Activated gamma-delta T cell treated with Interleukin-2 at 50 U/mL for 16 hours (primary cell): ENCODE results near the gene CRACR2A.

ENCODE experiments used
- DNase-seq: peaks from one replicate; pipeline ENCODE4 v3.0.0-alpha.2; 2020

The CRACR2A gene

DNA sequence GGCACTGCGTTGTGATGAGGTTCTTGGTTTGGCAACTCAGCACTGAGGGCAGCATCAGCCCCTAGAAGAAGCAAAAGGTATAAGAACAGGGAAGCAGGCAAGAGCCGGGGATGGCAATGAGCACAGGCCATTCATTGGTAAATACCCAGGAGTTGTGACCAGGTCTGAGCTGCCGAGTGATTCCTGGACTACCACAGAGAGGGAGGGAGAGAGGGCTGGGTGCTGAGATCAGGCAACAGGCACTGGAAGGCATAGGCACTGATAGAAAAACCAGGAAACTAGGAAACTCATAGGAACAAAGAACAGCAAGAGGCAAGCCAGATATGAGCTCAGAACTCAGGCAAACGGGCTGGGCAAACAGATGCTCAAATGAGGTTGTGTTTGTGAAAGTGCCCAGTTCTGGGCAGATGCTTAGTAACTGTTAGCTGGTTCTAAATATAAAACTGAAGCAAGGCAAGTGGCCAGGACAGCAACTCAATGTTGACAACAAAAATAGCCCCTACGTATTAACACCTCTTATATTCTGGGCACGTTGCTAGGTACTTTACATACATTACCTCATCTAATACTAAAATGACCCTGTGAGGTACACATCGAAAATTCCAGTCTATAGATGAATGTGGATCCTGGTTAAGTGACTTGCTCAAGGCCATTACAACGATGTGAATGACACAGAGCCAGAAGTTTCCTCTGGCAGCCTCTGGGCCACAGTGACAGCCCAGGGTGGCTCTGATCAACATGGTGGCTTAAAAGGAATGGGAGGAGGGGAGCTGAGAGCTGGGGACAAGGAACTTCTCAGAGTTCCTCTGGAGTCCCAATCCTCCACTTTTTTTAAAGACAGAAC is 140.8 kb downstream of the CRACR2A start:
- no peak for DNase-seq

GRCh38 chr12:3607821-3608220 is 145.1 kb downstream of the CRACR2A start:
- no peak for DNase-seq

DNA sequence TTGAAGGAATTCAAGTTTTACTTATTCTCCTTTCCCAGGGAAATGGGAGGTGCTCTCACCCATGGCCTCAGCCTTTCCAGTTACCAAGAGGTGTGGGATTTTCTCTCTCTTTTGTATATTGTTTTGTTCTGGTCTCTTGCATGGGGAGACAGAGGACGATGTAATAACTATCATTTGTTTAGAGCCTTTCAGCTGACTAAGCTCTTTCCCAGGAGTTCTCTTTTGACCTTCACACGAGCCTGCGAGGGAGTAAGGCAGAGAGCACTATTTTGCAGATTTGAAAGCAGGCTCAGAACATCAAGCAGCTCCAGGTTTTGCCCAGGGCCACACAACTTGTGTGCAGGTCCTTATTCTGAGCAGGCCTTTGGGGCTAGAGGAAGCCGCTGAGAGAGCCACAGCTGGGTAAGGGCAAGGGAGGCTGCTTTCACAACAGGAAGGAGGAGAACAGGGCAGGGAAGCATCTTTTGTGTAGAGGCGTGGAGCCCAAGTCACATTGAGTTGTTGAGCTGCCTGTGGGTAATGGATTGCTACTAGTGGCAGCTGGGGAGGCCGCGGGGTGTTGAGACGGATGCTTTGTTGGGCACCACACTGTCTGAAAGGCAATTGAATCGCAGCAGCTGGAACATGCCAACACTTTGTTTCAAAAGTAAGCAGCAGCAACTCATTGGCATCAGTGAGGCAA is 145.7 kb downstream of the CRACR2A start:
- no peak for DNase-seq

DNA sequence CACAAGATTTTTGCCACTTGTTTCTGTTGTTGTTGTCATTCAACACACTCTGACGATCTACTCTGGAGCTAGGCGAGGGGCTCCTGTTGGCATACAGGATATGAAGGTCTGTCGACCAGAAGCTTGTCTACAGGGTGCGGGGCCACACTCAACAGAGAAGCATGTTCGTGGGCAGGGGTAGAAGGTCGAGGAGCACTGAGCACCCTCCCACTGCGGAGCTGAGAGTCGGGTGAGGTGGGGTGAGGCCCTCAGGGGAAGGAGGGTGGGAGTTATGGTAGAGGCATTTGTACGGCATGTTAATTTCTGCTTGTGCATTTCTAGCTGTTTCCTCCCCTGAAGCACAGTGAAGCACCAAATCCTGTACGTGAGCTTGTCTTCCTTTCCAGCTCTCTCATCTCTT is 146.8 kb downstream of the CRACR2A start:
- DNase-seq: no peak

DNA sequence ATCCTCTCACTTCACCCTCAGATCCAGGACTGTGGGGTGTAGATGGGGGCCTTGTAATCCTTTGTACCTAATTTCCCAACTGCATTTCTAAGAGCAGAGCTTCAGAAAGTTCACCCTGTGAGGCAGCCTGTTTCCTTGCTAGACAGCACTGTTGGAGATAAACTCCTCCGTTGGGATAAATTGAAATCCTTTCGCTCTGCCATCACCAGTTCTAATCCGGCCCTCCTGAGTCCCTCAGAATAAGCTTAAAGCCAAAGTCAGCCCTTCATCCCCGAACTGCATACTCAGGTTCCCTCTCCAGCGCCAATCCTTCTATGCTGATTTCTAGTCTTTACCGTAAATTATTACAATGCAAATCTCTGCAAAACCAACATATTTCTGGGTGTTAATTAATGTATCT is 147.2 kb downstream of the CRACR2A start:
- no peak for DNase-seq

GRCh38 chr12:3604748-3605586 is 147.9 kb downstream of the CRACR2A start:
- no peak for DNase-seq

- no peak for DNase-seq
Measured at GRCh38 chr12:3604286-3604685, 148.6 kb downstream of the CRACR2A start.

DNA sequence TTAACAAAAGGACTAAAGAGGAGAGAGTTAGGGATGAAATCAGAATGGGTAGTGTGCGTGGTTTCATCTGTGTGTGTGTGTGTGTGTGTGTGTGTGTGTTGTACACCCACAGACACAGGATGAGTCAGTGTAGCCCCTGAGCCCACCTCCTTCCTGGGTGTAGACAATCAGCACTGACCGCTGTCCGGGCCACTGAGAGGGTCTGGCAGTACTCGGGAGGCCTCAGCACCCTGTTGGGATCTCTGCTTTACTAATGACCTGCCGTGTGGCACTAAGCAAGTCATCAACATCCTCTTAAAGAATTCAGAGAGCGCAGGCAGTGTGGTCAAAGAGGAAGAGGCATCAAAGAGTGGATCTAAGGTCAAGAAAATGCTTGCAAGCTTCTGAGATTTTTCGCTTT is 149.3 kb downstream of the CRACR2A start:
- DNase-seq: no peak

DNA sequence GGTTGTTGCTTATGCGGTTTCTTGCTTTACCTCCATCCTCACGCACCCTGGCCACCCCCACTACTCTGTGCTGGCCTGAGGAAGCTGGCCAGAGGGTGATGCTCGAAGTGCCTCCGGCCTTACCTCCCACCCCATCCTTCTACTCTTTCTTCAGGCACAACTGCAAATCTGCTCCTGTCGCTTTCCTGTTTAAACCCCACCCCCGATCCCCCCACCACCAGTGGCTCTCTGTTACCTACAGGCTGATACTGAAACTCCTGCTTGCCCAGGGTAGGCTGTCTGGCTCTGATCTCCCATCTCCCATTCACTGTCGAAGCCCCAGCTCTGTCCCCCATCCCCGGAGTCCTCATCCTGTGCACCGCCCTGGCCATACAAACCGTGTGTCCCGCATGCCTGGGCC is 150.4 kb downstream of the CRACR2A start:
- no peak for DNase-seq

DNA sequence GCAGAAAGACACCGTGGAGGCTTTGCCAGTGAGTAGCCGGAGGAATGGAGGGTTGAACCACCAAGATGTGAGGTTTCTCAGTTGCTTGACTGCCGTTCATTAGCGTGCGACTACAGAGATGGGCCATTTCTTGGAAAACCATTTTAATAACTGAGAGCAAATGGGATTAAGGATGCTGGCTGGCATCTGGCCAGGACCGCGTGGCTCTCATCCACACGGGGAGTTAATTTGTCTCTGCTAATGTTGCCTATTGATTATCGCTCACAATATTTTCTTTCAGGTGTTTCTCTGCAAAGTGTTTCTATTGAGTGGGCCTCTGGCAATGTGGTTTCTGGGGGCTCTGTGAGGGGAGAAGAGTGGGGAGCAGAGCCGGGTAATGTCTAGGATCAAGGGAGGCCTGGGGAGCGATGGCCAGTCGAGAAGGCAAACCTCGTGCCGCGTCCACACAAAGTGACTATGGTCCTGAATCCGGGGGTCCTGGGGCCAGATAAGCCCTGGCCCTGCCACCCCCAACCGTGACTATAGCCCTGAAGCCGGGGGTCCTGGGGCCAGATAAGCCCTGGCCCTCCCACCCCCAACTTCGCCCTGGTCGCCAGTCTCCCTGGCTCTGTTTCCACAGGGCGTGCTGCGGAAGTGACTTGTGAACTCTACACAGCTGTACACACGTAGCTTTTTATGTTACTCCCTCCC is 151.3 kb downstream of the CRACR2A start:
- DNase-seq: no peak

DNA sequence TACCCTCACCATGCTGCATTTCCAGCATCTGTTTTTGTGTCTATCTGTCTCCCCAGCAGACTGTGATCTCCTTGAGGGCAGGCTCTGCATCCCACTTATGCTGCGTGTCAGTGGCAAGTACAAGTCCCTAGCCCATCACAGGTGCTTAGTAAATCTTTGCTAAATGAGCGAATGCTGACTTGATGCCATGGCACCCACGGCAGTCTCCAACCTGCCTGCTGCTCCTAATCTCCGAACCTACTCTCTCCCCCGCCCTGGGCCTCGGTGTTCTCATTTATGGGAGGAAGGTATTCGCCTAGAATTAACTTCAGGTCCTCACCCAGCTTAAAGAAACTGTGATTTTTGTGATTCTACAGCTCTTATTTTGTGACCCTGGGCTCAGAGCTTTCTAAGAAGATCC is 152.0 kb downstream of the CRACR2A start:
- DNase-seq: no peak

DNA sequence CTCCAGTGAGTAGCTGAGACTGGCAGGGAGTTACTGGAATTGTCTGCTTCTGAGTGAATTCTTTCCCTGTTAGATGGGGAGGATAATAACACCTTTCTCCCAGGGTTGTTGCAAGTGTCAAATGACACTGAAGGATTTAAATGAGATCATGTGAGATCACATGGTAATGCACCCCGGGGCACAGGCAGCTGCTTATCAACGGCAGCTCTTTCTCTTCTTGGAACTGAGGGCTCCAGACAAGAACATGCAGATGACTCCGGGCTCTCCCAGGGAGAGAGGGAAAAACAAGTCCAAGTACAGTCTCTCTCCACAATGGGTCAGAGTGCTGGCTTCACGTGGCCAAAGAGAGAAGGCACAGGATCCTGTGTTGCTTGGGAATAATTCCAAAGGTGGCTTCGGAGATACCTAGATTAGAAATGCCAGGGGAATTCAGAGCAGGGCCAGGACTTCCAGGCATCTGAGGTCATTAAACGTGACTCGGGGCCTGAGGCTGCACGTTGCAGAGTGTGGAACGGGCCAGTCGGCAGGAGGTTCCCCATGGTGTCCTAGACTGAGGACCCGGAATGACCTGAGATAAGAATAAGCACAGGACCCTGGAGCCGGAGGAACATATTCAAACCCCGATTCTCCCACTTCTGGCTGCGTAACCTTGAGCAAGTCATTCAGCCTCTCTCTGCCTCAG is 152.7 kb downstream of the CRACR2A start:
- DNase-seq: no peak

DNA sequence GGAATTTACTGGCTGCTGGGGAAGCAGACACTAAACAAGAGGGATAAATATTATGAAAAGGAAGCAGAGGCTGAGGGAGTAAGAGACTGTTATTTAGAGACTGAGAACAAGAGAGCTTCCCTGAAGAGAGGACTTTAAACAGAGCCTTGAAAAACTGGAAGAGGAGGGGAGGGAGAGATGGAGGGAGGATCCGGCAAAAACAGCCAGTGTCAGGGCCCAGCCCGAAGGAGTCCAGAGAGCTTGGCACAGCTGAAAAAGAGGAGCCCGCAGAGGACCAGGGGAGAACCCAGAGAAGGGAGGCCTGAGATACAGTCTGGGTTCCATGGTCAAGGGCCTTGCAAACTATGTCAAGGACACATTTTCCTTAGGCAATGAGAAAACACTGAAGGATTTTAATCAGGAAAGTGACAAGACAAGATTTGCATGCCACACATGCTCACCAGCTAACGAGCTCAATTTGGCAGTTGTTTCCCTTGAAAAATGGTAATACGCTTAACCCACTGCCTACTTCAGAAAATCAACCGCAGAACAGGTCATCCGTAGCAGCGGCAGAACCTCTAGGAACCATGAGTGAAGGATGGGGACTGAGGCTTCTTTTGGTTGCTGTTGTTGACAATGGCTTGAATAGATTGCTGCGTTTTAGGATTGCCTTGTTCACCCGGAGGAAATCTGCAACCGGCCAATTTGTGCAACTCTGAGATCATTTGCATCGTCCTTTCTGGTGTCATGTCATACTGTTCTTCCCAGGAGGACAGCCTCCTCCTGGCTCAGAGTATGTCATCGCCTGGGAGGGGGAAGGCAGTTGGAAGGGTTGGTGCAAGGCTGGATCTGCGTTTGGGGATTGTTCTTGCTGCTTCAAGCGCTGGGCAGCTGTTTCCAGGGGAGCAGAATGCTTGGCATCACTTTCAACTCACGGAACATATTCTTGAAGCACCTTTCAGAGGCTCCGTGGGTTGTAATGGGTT is 153.7 kb downstream of the CRACR2A start:
- no peak for DNase-seq

DNA sequence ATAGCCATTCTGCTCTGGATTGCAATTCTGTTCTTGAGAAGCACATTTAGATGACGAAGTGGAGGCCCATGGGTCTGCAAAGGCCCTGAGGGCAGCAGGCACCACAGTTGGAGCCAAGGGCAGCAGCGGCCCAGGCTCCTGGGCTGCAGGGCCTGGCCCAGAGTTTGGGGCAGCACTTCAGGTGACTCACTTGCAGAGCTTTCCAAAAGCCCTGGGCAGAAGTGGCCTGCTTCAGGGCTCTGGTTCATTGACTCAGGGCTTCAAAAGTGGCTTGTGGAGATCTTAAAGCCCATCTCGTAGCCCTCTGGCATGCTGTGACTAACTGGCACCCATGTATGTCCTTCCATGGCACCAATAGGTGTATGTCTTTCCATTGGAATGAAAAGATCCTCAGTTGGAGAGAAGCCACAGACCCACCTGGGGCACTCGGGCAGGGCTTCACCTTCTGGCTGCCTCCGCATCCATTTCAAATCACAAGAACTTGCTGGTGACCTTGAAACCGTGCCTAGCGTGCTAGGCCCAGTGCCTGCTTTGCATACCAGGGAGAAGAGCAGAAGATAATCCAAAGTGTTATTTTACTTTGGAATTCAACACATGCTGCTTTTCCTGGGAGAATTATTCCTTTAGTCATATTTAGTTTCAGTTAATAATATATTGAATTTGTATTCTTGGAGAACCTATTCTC is 155.2 kb downstream of the CRACR2A start:
- no peak for DNase-seq

- no peak for DNase-seq
Measured at GRCh38 chr12:3596703-3597415, 156.1 kb downstream of the CRACR2A start.

DNA sequence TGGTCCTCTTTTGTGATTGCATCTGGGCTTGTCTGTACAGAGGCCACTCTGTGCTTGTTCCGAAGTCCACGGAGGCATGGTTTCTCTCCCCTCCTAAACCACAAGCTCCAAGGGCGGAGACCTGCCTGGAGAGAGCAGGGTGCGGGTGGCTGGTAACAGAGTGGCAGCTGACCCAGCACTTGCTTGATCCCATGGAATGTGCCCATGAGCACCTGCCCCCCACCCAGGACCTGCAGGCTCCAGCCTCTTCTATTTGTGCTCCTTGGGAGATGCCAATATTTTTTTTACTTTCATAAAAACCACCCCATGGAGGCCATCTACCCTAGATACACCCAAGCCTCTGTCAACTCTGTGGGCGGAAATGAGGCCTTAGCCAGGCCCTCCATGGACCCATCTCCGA is 157.2 kb downstream of the CRACR2A start:
- no peak for DNase-seq

GRCh38 chr12:3594966-3595365 is 157.9 kb downstream of the CRACR2A start:
- no peak for DNase-seq

GRCh38 chr12:3593906-3594483 is 158.9 kb downstream of the CRACR2A start:
- DNase-seq: no peak

- DNase-seq: no peak
Measured at GRCh38 chr12:3592856-3593625, 159.9 kb downstream of the CRACR2A start.
